Endothelial cell of umbilical vein (primary cell): ENCODE results near the gene ABR. TPM values are rescaled to one million over a fixed set of nuclear protein-coding genes. Genes with fewer than 3 reads are reported as not detected.
"Not testable (repeated sequence)": the region's sequence is repeated elsewhere in the genome, so short reads cannot be mapped to it uniquely, and the experiment has no call there.

Source experiments
- BruUV-seq: library from RNA; stranded (reverse); fragments of 400-500 nt; replicated peaks from 2 replicates; lab custom pipeline; 2021; lab: Mats Ljungman, UMichigan
- CTCF ChIA-PET: fragments of 300-600, 350-600 bp; sonication (Branson Sonifier 250); formaldehyde crosslinking; loops from one replicate; lab custom pipeline; 2021; ENCODE audit warnings: antibody characterized with exemption, inconsistent platforms; lab: Charles Lee
- POLR2A ChIA-PET: fragments of 300-600, 350-600 bp; sonication (Branson Sonifier 250); formaldehyde crosslinking; loops from one replicate; lab custom pipeline; 2021; ENCODE audit warnings: antibody characterized with exemption, inconsistent platforms; lab: Charles Lee
- DNase-seq: peaks from one replicate; pipeline ENCODE4 v3.0.0-alpha.2; 2011; ENCODE audit warnings: low read depth, low spot score
- FAIRE-seq: peaks from 2 replicates; lab custom pipeline; 2011; peaks lifted over from hg19 to GRCh38; lab: Jason Lieb, UNC
- H2AFZ ChIP-seq: 2 replicates; pipeline ENCODE4 v1.6.0; 2012; ENCODE audit warnings: low read depth, low read length, control low read depth, inconsistent platforms
- H3K27ac ChIP-seq: 2 replicates; pipeline ENCODE4 v1.5.1; 2011; ENCODE audit warnings: low read depth, mild to moderate bottlenecking, control low read depth, low read length, moderate library complexity; ENCODE audit not compliant: insufficient read depth
- H3K27me3 ChIP-seq, 2 experiments: 2 replicates each; pipeline versions ENCODE4 v1.6.0 to v1.6.1; 2011; ENCODE audit warnings: low read length in 2 of 2, mixed read lengths in 1 of 2; ENCODE audit not compliant: control insufficient read depth in 2 of 2, insufficient read depth in 2 of 2
- H3K36me3 ChIP-seq, 2 experiments: 2 replicates in 1 of 2; 3 replicates in 1 of 2; pipeline ENCODE4 v1.5.1; 2011; ENCODE audit warnings: low read length in 2 of 2, mild to moderate bottlenecking in 1 of 2, moderate library complexity in 1 of 2; ENCODE audit not compliant: control insufficient read depth in 2 of 2, insufficient read depth in 2 of 2; ENCODE audit errors: extremely low read depth in 1 of 2
- H3K4me1 ChIP-seq: 3 replicates; pipeline ENCODE4 v1.5.1; 2011; ENCODE audit warnings: mild to moderate bottlenecking, low read length; ENCODE audit not compliant: control insufficient read depth, insufficient read depth; ENCODE audit errors: extremely low read depth
- H3K4me2 ChIP-seq: 2 replicates; pipeline ENCODE4 v1.6.1; 2011; ENCODE audit warnings: low read length, control low read depth, mixed read lengths; ENCODE audit not compliant: insufficient read depth
- H3K4me3 ChIP-seq, 3 experiments: fragments of 200-600 bp in 1 of 3; sonication (generic), shearing (Covaris generic) in 1 of 3; replicated peaks in 1 of 3; 2 replicates each; pipeline ENCODE4 v1.5.1; 2011 to 2016; ENCODE audit warnings: control low read depth in 3 of 3, low read length in 3 of 3, mild to moderate bottlenecking in 2 of 3, inconsistent platforms in 1 of 3, low read depth in 1 of 3, moderate library complexity in 1 of 3; ENCODE audit not compliant: insufficient read depth in 1 of 3
- H3K79me2 ChIP-seq: 2 replicates; pipeline ENCODE4 v1.6.0; 2012; ENCODE audit warnings: low read length, inconsistent platforms; ENCODE audit not compliant: control insufficient read depth, insufficient read depth
- H3K9ac ChIP-seq: replicated peaks from 2 replicates; pipeline ENCODE3; 2011; ENCODE audit warnings: low read length, control low read depth; ENCODE audit not compliant: insufficient read depth; ENCODE audit errors: extremely low read depth
- H3K9me1 ChIP-seq: replicated peaks from 3 replicates; pipeline ENCODE4 v1.6.0; 2011; ENCODE audit warnings: mild to moderate bottlenecking, low read length; ENCODE audit not compliant: control insufficient read depth, insufficient read depth; ENCODE audit errors: extremely low read depth
- H3K9me3 ChIP-seq: replicated peaks from 2 replicates; pipeline ENCODE4 v1.5.1; 2012; ENCODE audit warnings: low read length, inconsistent platforms; ENCODE audit not compliant: control insufficient read depth, insufficient read depth
- H4K20me1 ChIP-seq: replicated peaks from 2 replicates; pipeline ENCODE3; 2011; ENCODE audit warnings: mild to moderate bottlenecking, low read length; ENCODE audit not compliant: control insufficient read depth, insufficient read depth; ENCODE audit errors: extremely low read depth
- EZH2 ChIP-seq: IDR thresholded peaks from 2 replicates; pipeline ENCODE4 v1.6.1; 2012; ENCODE audit warnings: borderline replicate concordance, low read depth, mild to moderate bottlenecking, moderate library complexity, low read length, inconsistent platforms; ENCODE audit not compliant: severe bottlenecking
- FOS ChIP-seq: IDR thresholded peaks from 2 replicates; pipeline ENCODE4 v1.6.1; 2011; ENCODE audit warnings: mild to moderate bottlenecking, low read length, moderate library complexity, borderline replicate concordance; ENCODE audit not compliant: insufficient read depth
- GATA2 ChIP-seq: IDR thresholded peaks from 2 replicates; pipeline ENCODE4 v1.7.0; 2011; ENCODE audit warnings: low read depth, mild to moderate bottlenecking, moderate library complexity, mixed read lengths, low read length; ENCODE audit not compliant: insufficient read length, insufficient read depth
- JUN ChIP-seq: IDR thresholded peaks from 2 replicates; pipeline ENCODE4 v1.6.1; 2011; ENCODE audit warnings: borderline replicate concordance, low read depth; ENCODE audit not compliant: insufficient read length, insufficient read depth
- MYC ChIP-seq: IDR thresholded peaks from one replicate; pipeline ENCODE4 v1.6.1; 2011; ENCODE audit warnings: mild to moderate bottlenecking, low read depth, low read length
- POLR2A ChIP-seq: IDR thresholded peaks from 2 replicates; pipeline ENCODE4 v1.6.1; 2012; ENCODE audit warnings: low read depth, mild to moderate bottlenecking, control low read depth, low read length
- POLR2AphosphoS5 ChIP-seq: IDR thresholded peaks from 2 replicates; pipeline ENCODE4 v1.6.1; 2012; ENCODE audit warnings: low read depth, mild to moderate bottlenecking, control low read depth, low read length, moderate library complexity; ENCODE audit not compliant: insufficient read depth
- dilution Hi-C: fragments of 300-500 bp; cut with MboI; formaldehyde crosslinking; loops from one replicate; pipeline ENCODE4 v1.15.0; 2019; ENCODE audit warnings: low sequenced_read_pairs; ENCODE audit not compliant: extremely low pct_ligation_motif_present
- intact Hi-C: fragments of 100-400 bp; cut with micrococcal nuclease; formaldehyde crosslinking; loops from one replicate; pipeline ENCODE4 v1.10.0; 2022
- polyA plus RNA-seq, 4 experiments: library from polyadenylated mRNA; depleted of rRNA in 3 of 4; stranded (reverse) in 3 of 4; unstranded in 1 of 4; fragments of >200 nt; gene quantifications; 2 replicates each; pipeline versions ENCODE4 v1.2.1 to v1.2.3, GENCODE V29; 2011 to 2012; ENCODE audit warnings: missing spikeins in 1 of 4
- total RNA-seq: library from RNA; stranded (reverse); gene quantifications from 2 replicates; pipeline ENCODE4 v1.2.3, GENCODE V29; 2021
- TF ChIP-seq, protein P1 (sequence below): IDR thresholded peaks from 2 replicates; pipeline ENCODE4 v1.6.1; 2011; ENCODE audit not compliant: insufficient read depth, insufficient read length
- TF ChIP-seq, protein P2 (sequence below), 2 donors: IDR thresholded peaks; 1 replicate in 1 of 2; 2 replicates in 1 of 2; pipeline ENCODE4 v1.5.1; 2011; ENCODE audit warnings: low read length in 2 of 2, mild to moderate bottlenecking in 2 of 2, moderate library complexity in 2 of 2, control low read depth in 1 of 2, inconsistent platforms in 1 of 2, low read depth in 1 of 2; ENCODE audit not compliant: insufficient read depth in 1 of 2; ENCODE audit errors: extremely low read depth in 1 of 2

Gene ABR
- total and polyA plus RNA-seq, 2 donors (not counting 3 experiments of a cell fraction or from before 2014, with no cell fraction given): 83.5 to 96.8 TPM

DNA sequence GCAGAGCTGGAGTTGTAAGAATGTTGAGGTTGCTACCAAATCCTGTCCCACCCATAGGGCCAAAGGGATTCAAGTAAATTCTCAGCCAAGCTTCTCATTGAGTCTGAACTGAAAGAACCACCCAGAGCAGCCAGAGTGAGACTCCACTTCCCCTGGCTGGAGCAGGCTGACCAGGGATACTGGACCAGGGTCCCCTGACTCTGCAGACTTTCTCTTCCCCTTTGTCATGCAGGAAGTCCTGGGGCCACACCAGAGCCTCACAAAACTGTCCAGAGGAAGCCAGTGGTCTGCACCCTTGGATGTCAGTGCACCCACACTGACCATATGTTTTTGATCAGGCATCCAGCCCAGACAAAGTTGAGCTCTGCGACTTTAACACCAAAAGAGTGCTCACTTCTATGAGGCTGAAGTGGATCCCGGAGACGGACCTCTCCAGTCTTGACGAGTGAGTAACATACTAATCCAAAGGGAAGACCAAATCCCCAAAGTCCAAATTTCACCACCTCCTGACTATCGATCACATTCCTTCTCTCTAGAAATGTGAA is 204.3 kb downstream of the ABR start:
- no peak overlapping the region for H3K4me2 ChIP-seq
- intact Hi-C loops: loop anchor here (5.0 kb wide), 2 partner anchors 43 to 73 kb away; no protein-coding TSS in a partner anchor
- no peak overlapping the region for H3K27ac ChIP-seq

DNA sequence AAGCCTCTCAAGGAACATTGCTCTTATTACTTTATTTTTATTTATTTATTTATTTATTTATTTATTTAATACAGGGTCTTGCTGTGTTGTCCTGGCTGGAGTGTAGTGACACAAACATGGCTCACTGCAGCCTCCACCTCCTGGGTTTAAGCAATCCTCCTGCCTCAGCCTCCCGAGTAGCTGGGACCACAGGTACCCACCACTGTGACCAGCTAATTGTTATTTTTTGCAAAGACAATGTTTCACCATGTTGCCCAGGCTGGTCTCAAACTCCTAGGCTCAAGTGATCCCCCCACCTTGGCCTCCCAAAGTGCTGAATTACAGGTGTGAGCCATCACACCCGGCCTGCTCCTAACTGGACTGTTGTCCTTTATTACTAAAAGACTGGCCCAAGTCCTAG is 205.0 kb downstream of the ABR start:
- H4K20me1 ChIP-seq, H3K4me2 ChIP-seq, H3K27ac ChIP-seq, H3K9me3 ChIP-seq, H2AFZ ChIP-seq, H3K9ac ChIP-seq, H3K4me3 ChIP-seq, FAIRE-seq, DNase-seq, H3K9me1 ChIP-seq, H3K27me3 ChIP-seq, POLR2A ChIA-PET, BruUV-seq, H3K36me3 ChIP-seq: not testable (repeated sequence)
- intact Hi-C loops: loop anchor here (5.0 kb wide), 2 partner anchors 42 to 72 kb away; no protein-coding TSS in a partner anchor
- H3K4me1 ChIP-seq: peaks cover 15% of the 10 kb centered on the region
- CTCF ChIA-PET: interaction anchor here (7.8 kb wide), 1 partner anchor 97 kb away, joined by 224 read pairs; no protein-coding TSS in a partner anchor
- dilution Hi-C loops: loop anchor here (25.0 kb wide), 1 partner anchor 187 kb away; the partner anchor contains the start of genes GLOD4 and MRM3
- peaks cover 22% of the 10 kb centered on the region for H3K79me2 ChIP-seq

More for the DNA sequence above, 204.3 kb downstream of the ABR start:
- no peaks in the 10 kb centered on the region for H3K9me1 ChIP-seq
- H3K27me3 ChIP-seq: no peaks in the 10 kb centered on the region
- FAIRE-seq (no peak), DNase-seq (no peak)
- H4K20me1 ChIP-seq: no peaks in the 10 kb centered on the region
- no peaks in the 10 kb centered on the region for H3K9me3 ChIP-seq
- TF ChIP-seq, protein P1, sequence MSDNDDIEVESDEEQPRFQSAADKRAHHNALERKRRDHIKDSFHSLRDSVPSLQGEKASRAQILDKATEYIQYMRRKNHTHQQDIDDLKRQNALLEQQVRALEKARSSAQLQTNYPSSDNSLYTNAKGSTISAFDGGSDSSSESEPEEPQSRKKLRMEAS: no peak
- no peak for TF ChIP-seq FOS
- TF ChIP-seq POLR2AphosphoS5: no peak
- TF ChIP-seq GATA2: no peak
- no peak for TF ChIP-seq EZH2
- TF ChIP-seq, protein P2, sequence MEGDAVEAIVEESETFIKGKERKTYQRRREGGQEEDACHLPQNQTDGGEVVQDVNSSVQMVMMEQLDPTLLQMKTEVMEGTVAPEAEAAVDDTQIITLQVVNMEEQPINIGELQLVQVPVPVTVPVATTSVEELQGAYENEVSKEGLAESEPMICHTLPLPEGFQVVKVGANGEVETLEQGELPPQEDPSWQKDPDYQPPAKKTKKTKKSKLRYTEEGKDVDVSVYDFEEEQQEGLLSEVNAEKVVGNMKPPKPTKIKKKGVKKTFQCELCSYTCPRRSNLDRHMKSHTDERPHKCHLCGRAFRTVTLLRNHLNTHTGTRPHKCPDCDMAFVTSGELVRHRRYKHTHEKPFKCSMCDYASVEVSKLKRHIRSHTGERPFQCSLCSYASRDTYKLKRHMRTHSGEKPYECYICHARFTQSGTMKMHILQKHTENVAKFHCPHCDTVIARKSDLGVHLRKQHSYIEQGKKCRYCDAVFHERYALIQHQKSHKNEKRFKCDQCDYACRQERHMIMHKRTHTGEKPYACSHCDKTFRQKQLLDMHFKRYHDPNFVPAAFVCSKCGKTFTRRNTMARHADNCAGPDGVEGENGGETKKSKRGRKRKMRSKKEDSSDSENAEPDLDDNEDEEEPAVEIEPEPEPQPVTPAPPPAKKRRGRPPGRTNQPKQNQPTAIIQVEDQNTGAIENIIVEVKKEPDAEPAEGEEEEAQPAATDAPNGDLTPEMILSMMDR (IDR thresholded peaks at IDR 0.05; ENCODE audit: extremely low read depth in 1 of 2, insufficient read depth in 1 of 2, low read depth in 1 of 2, low read length in 2 of 2): no peak
- no peak for TF ChIP-seq MYC
- TF ChIP-seq JUN: no peak
- TF ChIP-seq POLR2A: no peak
- H3K9ac ChIP-seq: no peak overlapping the region
- ChIA-PET POLR2A (no interaction called here), CTCF (interaction anchor here (7.8 kb wide), 1 partner anchor 97 kb away, joined by 224 read pairs; no protein-coding TSS in a partner anchor)
- peaks cover 22% of the 10 kb centered on the region for H3K79me2 ChIP-seq
- no peaks in the 10 kb centered on the region for H3K36me3 ChIP-seq
- H2AFZ ChIP-seq: no peak overlapping the region
- dilution Hi-C loops: loop anchor here (25.0 kb wide), 1 partner anchor 188 kb away; the partner anchor contains the start of genes GLOD4 and MRM3
- no TSS peak for BruUV-seq
- H3K4me1 ChIP-seq: peaks cover 19% of the 10 kb centered on the region
- no peak overlapping the region for H3K4me3 ChIP-seq
